Fibroblast of skin of back (primary cell): Measurements from ENCODE around the gene LOXL3.

Source experiments
- DNase-seq: peaks from one replicate; pipeline ENCODE4 v3.0.0-alpha.2; 2013

The LOXL3 gene

GRCh38 chr2:74551942-74552913 lies 1.5 kb downstream of the LOXL3 start:
- DNase-seq = no peak

GRCh38 chr2:74551530-74551929 lies 2.2 kb downstream of the LOXL3 start:
- no peak for DNase-seq

GRCh38 chr2:74550231-74550630 lies 3.5 kb downstream of the LOXL3 start:
- DNase-seq = peak; percentile 40

GRCh38 chr2:74548900-74549826 lies 4.6 kb downstream of the LOXL3 start:
- peak; percentile 61 for DNase-seq

GRCh38 chr2:74548285-74548899 lies 5.3 kb downstream of the LOXL3 start:
- no peak for DNase-seq

- DNase-seq = no peak
Observed at GRCh38 chr2:74546004-74546403, 7.7 kb downstream of the LOXL3 start.

- DNase-seq = no peak
Observed at GRCh38 chr2:74544634-74545033, 9.1 kb downstream of the LOXL3 start.

GRCh38 chr2:74542978-74543377 lies 10.8 kb downstream of the LOXL3 start:
- DNase-seq = no peak

- no peak for DNase-seq
Observed at GRCh38 chr2:74540291-74540690, 13.5 kb downstream of the LOXL3 start.

- DNase-seq = no peak
Observed at GRCh38 chr2:74538881-74539339, 14.8 kb downstream of the LOXL3 start.

GRCh38 chr2:74537140-74537539 lies 16.6 kb downstream of the LOXL3 start:
- no peak for DNase-seq

GRCh38 chr2:74536166-74536950 lies 17.4 kb downstream of the LOXL3 start:
- DNase-seq = no peak

- DNase-seq = no peak
Observed at GRCh38 chr2:74535440-74535965, 18.2 kb downstream of the LOXL3 start.

- DNase-seq = no peak
Observed at GRCh38 chr2:74534411-74534810, 19.3 kb downstream of the LOXL3 start.

- no peak for DNase-seq
Observed at GRCh38 chr2:74533464-74533863, 20.3 kb downstream of the LOXL3 start.

- peak; percentile 48 for DNase-seq
Observed at GRCh38 chr2:74532222-74532621, 21.5 kb downstream of the LOXL3 start.

- no peak for DNase-seq
Observed at GRCh38 chr2:74531666-74532065, 22.1 kb downstream of the LOXL3 start.

GRCh38 chr2:74530239-74531187 lies 23.2 kb downstream of the LOXL3 start:
- DNase-seq = no peak

- DNase-seq = peak; percentile 100
Observed at GRCh38 chr2:74529357-74530238, 24.1 kb downstream of the LOXL3 start, which contains the start of the genes AUP1 and HTRA2. AUP1 (minus strand) TSS chr2:74529706; CDS start chr2:74529629, 77 bp downstream. HTRA2 (plus strand) TSS chr2:74529933; CDS start chr2:74530007, 74 bp downstream.
